Measurements from ENCODE around the gene TMPRSS11A.

Gene TMPRSS11A

GRCh38 chr4:67911141-67911540 lies 52.2 kb downstream of the TMPRSS11A start:
- DNase-seq: no peak

GRCh38 chr4:67910585-67910905 lies 52.7 kb downstream of the TMPRSS11A start:
- DNase-seq: no peak

- DNase-seq: no peak
Observed at GRCh38 chr4:67909905-67910584, 53.2 kb downstream of the TMPRSS11A start.

GRCh38 chr4:67907650-67908049 lies 55.6 kb downstream of the TMPRSS11A start:
- DNase-seq: no peak

GRCh38 chr4:67899096-67899495 lies 64.2 kb downstream of the TMPRSS11A start:
- no peak for DNase-seq

GRCh38 chr4:67897686-67898085 lies 65.6 kb downstream of the TMPRSS11A start:
- no peak for DNase-seq

- no peak for DNase-seq
Observed at GRCh38 chr4:67896421-67897065, 66.8 kb downstream of the TMPRSS11A start.

- DNase-seq: no peak
Observed at GRCh38 chr4:67894659-67895058, 68.6 kb downstream of the TMPRSS11A start.

- DNase-seq: no peak
Observed at GRCh38 chr4:67892905-67893304, 70.4 kb downstream of the TMPRSS11A start.

- no peak for DNase-seq
Observed at GRCh38 chr4:67892253-67892652, 71.0 kb downstream of the TMPRSS11A start.

GRCh38 chr4:67891645-67892044 lies 71.6 kb downstream of the TMPRSS11A start:
- no peak for DNase-seq

- no peak for DNase-seq
Observed at GRCh38 chr4:67886281-67886680, 77.0 kb downstream of the TMPRSS11A start.

GRCh38 chr4:67885762-67886161 lies 77.5 kb downstream of the TMPRSS11A start:
- no peak for DNase-seq

- no peak for DNase-seq
Observed at GRCh38 chr4:67884701-67885100, 78.6 kb downstream of the TMPRSS11A start.

GRCh38 chr4:67883902-67884301 lies 79.4 kb downstream of the TMPRSS11A start, which contains the start of gene TMPRSS11D:
Gene TMPRSS11D (minus strand): TSS chr4:67884002. CDS start chr4:67883933, 69 bp downstream.
- no peak for DNase-seq

- no peak for DNase-seq
Observed at GRCh38 chr4:67883458-67883857, 79.8 kb downstream of the TMPRSS11A start.

- DNase-seq: no peak
Observed at GRCh38 chr4:67880866-67881610, 82.3 kb downstream of the TMPRSS11A start.

GRCh38 chr4:67879486-67879885 lies 83.8 kb downstream of the TMPRSS11A start:
- no peak for DNase-seq

- no peak for DNase-seq
Observed at GRCh38 chr4:67877086-67877485, 86.2 kb downstream of the TMPRSS11A start.

- DNase-seq: no peak
Observed at GRCh38 chr4:67874986-67875385, 88.3 kb downstream of the TMPRSS11A start.

GRCh38 chr4:67873116-67873515 lies 90.2 kb downstream of the TMPRSS11A start:
- no peak for DNase-seq

GRCh38 chr4:67871867-67872266 lies 91.4 kb downstream of the TMPRSS11A start:
- no peak for DNase-seq

- no peak for DNase-seq
Observed at GRCh38 chr4:67869580-67870190, 93.6 kb downstream of the TMPRSS11A start.

- DNase-seq: no peak
Observed at GRCh38 chr4:67861513-67861912, 101.8 kb downstream of the TMPRSS11A start.

All from NCI-H2171 treated with DMSO at 0.1 percent for 48 hours (cell line).